ENCODE data around the gene IGSF9. TPM values are rescaled to one million over a fixed set of nuclear protein-coding genes. Genes with fewer than 3 reads are reported as not detected.

IGSF9 gene
- total and polyA plus RNA-seq, 2 of the 4 experiments (the other 2 are of a cell fraction) = 0.05 TPM; not detected in 1

DNA sequence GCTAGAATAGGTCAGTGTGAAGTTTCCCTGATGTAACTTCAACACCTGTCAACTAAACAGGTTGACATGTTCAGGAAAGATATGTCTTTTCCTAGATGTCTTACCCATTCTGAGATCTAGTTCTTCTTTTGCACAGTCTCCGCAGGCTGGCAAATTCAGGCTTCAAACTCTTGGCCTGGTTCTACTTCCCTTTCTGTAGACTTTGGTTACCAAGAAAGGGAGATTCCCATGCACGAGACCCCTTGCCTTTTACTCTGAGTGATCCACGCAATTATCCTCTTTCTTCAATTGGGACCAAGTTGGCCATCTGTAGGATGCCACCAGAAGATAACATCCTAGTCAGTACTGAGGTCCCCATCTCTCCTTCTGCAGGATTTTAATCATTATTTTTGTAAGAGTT is 47.5 kb downstream of the IGSF9 start:
- Histone ChIP-seq H4K20me1 (ENCODE audit: insufficient read depth, low read length) (0 out of 2 replicates have a peak, but pooled peaks cover 3% of the 10 kb centered on the region), H2BK5ac (ENCODE audit: low read depth, low read length, poor library complexity, severe bottlenecking) (no peak overlapping the region), H3K27me3 (ENCODE audit: control insufficient read depth, insufficient read depth, low read length) (no peaks in the 10 kb centered on the region), H2AK5ac (ENCODE audit: low read depth, low read length) (no peak overlapping the region), H4K5ac (ENCODE audit: low read depth, low read length) (no peak overlapping the region), H3K4ac (ENCODE audit: low read depth, low read length) (no peak overlapping the region), H3K9me3 (ENCODE audit: control insufficient read depth, insufficient read depth, low read length) (no peaks in the 10 kb centered on the region), H3K4me2 (ENCODE audit: low read depth, low read length) (no peak overlapping the region), H3K18ac (ENCODE audit: low read depth, low read length) (no peak overlapping the region), H3K9ac (ENCODE audit: low read depth, low read length) (no peak overlapping the region), H3K4me1 (ENCODE audit: control insufficient read depth, insufficient read depth, low read length) (peaks cover 9% of the 10 kb centered on the region; the same call in 1 of the 2 replicates), H3K14ac (replicated peaks; ENCODE audit: low read depth, low read length) (no peak overlapping the region), H3K4me3 (ENCODE audit: insufficient read depth, low read depth, low read length) (no peak overlapping the region), H4K91ac (ENCODE audit: insufficient read depth, low read depth, low read length) (no peak overlapping the region), H3K27ac (ENCODE audit: insufficient read depth, low read length) (no peak overlapping the region), H2BK20ac (ENCODE audit: low read depth, low read length) (no peak overlapping the region), H2AK9ac (replicated peaks; ENCODE audit: low read depth, low read length, poor library complexity) (no peak overlapping the region), H2AFZ (replicated peaks; ENCODE audit: low read length, poor library complexity) (no peak overlapping the region), H2BK15ac (ENCODE audit: low read depth, low read length) (no peak overlapping the region), H3K23ac (ENCODE audit: low read depth, low read length) (no peak overlapping the region), H3K36me3 (ENCODE audit: control insufficient read depth, insufficient read depth, low read length) (no peaks in the 10 kb centered on the region), H3K9me1 (ENCODE audit: insufficient read depth, low read length) (no peaks in the 10 kb centered on the region), H3K79me1 (ENCODE audit: low read depth in 1 of 2, low read length in 2 of 2) (no peaks in the 10 kb centered on the region), H4K8ac (ENCODE audit: low read depth in 2 of 2, low read length in 2 of 2) (no peak overlapping the region), H3K56ac (ENCODE audit: extremely low read depth, insufficient read depth, low read length) (no peak overlapping the region), H2BK120ac (ENCODE audit: low read depth, low read length) (no peak overlapping the region)
- WGBS, 2 experiments (ENCODE audit: extremely low coverage in 2 of 2, insufficient read length in 1 of 2) = 100% methylated on average over 1 of the region's 3 CpGs; no CpG with 5 or more reads in 1 of the 2 experiments
- no TSS peak for BruUV-seq (replicated peaks)
- in situ Hi-C loops (cut with MboI; ENCODE audit: low sequenced_read_pairs) = loop anchor here (25.0 kb wide), 1 partner anchor 686 kb away; the partner anchor contains the start of gene ACKR1
- ATAC-seq (ENCODE audit: low read depth) = no peak
- dilution Hi-C loops (cut with HindIII; ENCODE audit: low sequenced_read_pairs, unreplicated experiment) = loop anchor here (25.0 kb wide), 1 partner anchor 111 kb away; the partner anchor contains the start of gene DUSP23
- POLR2A ChIA-PET (ENCODE audit: unreplicated experiment) = no interaction called here
- CTCF ChIA-PET = no interaction called here
- TF ChIP-seq CEBPB (IDR thresholded peaks at IDR 0.05; ENCODE audit: low read depth, low read length) (no peak), SMC3 (IDR thresholded peaks at IDR 0.05; ENCODE audit: low read depth, low read length) (no peak)
- intact Hi-C loops (cut with micrococcal nuclease) = no loop called here
- DNase-seq = no peak

Measured in IMR-90 (cell line).